ENCODE results near the gene GNAZ. TPM values are rescaled to one million over a fixed set of nuclear protein-coding genes. Genes with fewer than 3 reads are reported as not detected.

GNAZ gene
- polyA plus RNA-seq, 1 donor (not counting 4 experiments of a cell fraction or from before 2014, with no cell fraction given): 0.03 TPM

GRCh38 chr22:23152238-23153114 is 82.2 kb downstream of the GNAZ start:
- Histone ChIP-seq H3K9ac (ENCODE audit: control insufficient read depth, extremely low read depth, insufficient read depth, low read length) (no peak overlapping the region), H3K4me2 (ENCODE audit: control insufficient read depth, extremely low read depth, insufficient read depth, low read depth, low read length) (no peak overlapping the region), H3K4me3 (ENCODE audit: control insufficient read depth in 2 of 3, extremely low read depth in 1 of 3, insufficient read depth in 2 of 3, low read depth in 1 of 3, low read length in 3 of 3) (no peak overlapping the region), H3K9me1 (ENCODE audit: control insufficient read depth, extremely low read depth, insufficient read depth, low read length) (no peaks in the 10 kb centered on the region), H3K27ac (ENCODE audit: control insufficient read depth, insufficient read depth, low read length) (no peak overlapping the region), H4K20me1 (ENCODE audit: control insufficient read depth, extremely low read depth, insufficient read depth, low read length) (peaks cover 3% of the 10 kb centered on the region), H3K79me2 (ENCODE audit: control insufficient read depth, insufficient read depth, low read length) (no peaks in the 10 kb centered on the region), H3K4me1 (ENCODE audit: control insufficient read depth, extremely low read depth, insufficient read depth, low read length) (peaks cover 18% of the 10 kb centered on the region), H3K36me3 (ENCODE audit: control insufficient read depth in 2 of 2, extremely low read depth in 1 of 2, insufficient read depth in 2 of 2, low read length in 2 of 2) (peaks cover 0 to 1% of the 10 kb centered on the region in 2 experiments), H3K9me3 (ENCODE audit: control insufficient read depth, low read depth, low read length) (no peaks in the 10 kb centered on the region), H3K27me3 (ENCODE audit: control insufficient read depth, extremely low read depth, insufficient read depth, low read length) (no peaks in the 10 kb centered on the region), H2AFZ (ENCODE audit: control insufficient read depth, low read length) (no peak overlapping the region)
- TF ChIP-seq CTCF (optimal IDR thresholded peaks at IDR 0.05 in 1 of 3, IDR thresholded peaks at IDR 0.05 in 1 of 3, conservative IDR thresholded peaks at IDR 0.05 in 1 of 3; ENCODE audit: extremely low read depth in 1 of 3, insufficient read depth in 2 of 3, low read length in 3 of 3) (no peak), EZH2 (IDR thresholded peaks at IDR 0.05; ENCODE audit: low read length) (no peak)
- dilution Hi-C loops (cut with MboI; ENCODE audit: extremely low pct_ligation_motif_present, low sequenced_read_pairs): no loop called here
- no peak for DNase-seq (ENCODE audit: low read depth, low spot score)
- no peak for FAIRE-seq

DNA sequence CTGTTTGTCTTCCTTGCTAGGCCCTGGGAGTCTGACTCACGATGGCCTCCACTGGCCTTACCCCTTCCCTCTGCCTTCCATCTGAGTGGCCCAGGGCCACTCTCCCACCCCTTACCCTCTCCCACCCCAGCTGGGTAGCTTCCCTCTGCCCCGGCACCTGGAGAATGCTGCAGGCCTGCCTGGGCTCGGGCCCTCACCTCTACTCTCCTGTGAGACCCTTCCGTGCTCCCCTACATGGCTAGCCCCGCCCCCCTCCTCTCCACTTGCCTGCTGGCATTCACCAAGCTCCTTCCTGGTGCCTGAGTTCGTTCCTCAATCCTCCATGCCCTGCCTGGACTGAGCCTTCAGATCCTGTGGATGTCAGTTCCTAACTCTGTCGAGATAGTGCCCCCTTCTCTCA is 83.7 kb downstream of the GNAZ start:
- Histone ChIP-seq H3K9me3 (ENCODE audit: control insufficient read depth, low read depth, low read length) (no peaks in the 10 kb centered on the region), H3K9ac (ENCODE audit: control insufficient read depth, extremely low read depth, insufficient read depth, low read length) (no peak overlapping the region), H3K9me1 (ENCODE audit: control insufficient read depth, extremely low read depth, insufficient read depth, low read length) (no peaks in the 10 kb centered on the region), H3K4me1 (ENCODE audit: control insufficient read depth, extremely low read depth, insufficient read depth, low read length) (peaks cover 12% of the 10 kb centered on the region), H4K20me1 (ENCODE audit: control insufficient read depth, extremely low read depth, insufficient read depth, low read length) (no peaks in the 10 kb centered on the region), H3K27me3 (ENCODE audit: control insufficient read depth, extremely low read depth, insufficient read depth, low read length) (no peaks in the 10 kb centered on the region), H3K27ac (ENCODE audit: control insufficient read depth, insufficient read depth, low read length) (no peak overlapping the region), H2AFZ (ENCODE audit: control insufficient read depth, low read length) (no peak overlapping the region), H3K79me2 (ENCODE audit: control insufficient read depth, insufficient read depth, low read length) (no peaks in the 10 kb centered on the region), H3K4me3 (ENCODE audit: control insufficient read depth in 2 of 3, extremely low read depth in 1 of 3, insufficient read depth in 2 of 3, low read depth in 1 of 3, low read length in 3 of 3) (no peak overlapping the region), H3K36me3 (ENCODE audit: control insufficient read depth in 2 of 2, extremely low read depth in 1 of 2, insufficient read depth in 2 of 2, low read length in 2 of 2) (peaks cover 0 to 1% of the 10 kb centered on the region in 2 experiments), H3K4me2 (ENCODE audit: control insufficient read depth, extremely low read depth, insufficient read depth, low read depth, low read length) (no peak overlapping the region)
- TF ChIP-seq CTCF (optimal IDR thresholded peaks at IDR 0.05 in 1 of 3, IDR thresholded peaks at IDR 0.05 in 1 of 3, conservative IDR thresholded peaks at IDR 0.05 in 1 of 3; ENCODE audit: extremely low read depth in 1 of 3, insufficient read depth in 2 of 3, low read length in 3 of 3) (no peak), EZH2 (IDR thresholded peaks at IDR 0.05; ENCODE audit: low read length) (no peak)
- FAIRE-seq (no peak), DNase-seq (ENCODE audit: low read depth, low spot score) (no peak)
- dilution Hi-C loops (cut with MboI; ENCODE audit: extremely low pct_ligation_motif_present, low sequenced_read_pairs): no loop called here

Data from keratinocyte (primary cell).